ENCODE results near the gene ALDH3B2.
"Not testable (repeated sequence)": the region's sequence is repeated elsewhere in the genome, so short reads cannot be mapped to it uniquely, and the experiment has no call there.

ALDH3B2 gene

GRCh38 chr11:67705264-67705663 is 30.8 kb upstream of the ALDH3B2 start:
- Histone ChIP-seq H3K27ac (no peak overlapping the region), H3K4me1 (no peaks in the 10 kb centered on the region), H3K27me3 (peaks cover 0 to 15% of the 10 kb centered on the region in 2 donors), H3K9me3 (no peaks in the 10 kb centered on the region), H3K4me3 (no peak overlapping the region), H3K36me3 (no peaks in the 10 kb centered on the region)
- DNase-seq = no peak
- TF ChIP-seq CTCF (IDR thresholded peaks at IDR 0.05) = no peak
- intact Hi-C loops (cut with DNase I; ENCODE audit: low total_unique reads) = no loop called here

DNA sequence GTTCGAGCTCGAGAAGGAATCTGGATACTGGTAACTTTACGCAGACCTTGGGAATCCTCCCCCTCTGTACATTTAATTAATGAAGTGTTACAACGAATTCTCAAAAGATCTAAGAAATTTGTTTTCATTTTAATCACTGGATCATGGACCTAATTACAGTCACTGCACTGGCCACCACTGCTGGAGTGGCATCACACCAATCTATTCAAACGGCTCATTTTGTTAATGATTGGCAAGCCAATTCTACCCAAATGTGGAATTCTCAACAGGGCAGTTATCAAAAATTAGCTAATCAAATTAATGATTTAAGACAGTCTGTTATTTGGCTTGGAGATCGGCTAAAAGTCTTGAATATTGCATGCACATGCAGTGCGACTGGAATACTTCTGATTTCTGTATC is 30.1 kb upstream of the ALDH3B2 start:
- intact Hi-C loops (cut with DNase I; ENCODE audit: low total_unique reads) = no loop called here
- H3K4me1 ChIP-seq = no peaks in the 10 kb centered on the region
- TF ChIP-seq CTCF (IDR thresholded peaks at IDR 0.05) = no peak
- H3K36me3 ChIP-seq = no peaks in the 10 kb centered on the region
- DNase-seq = no peak
- H3K4me3 ChIP-seq = no peak overlapping the region
- H3K27me3 ChIP-seq = peaks cover 0 to 17% of the 10 kb centered on the region in 2 donors
- no peak overlapping the region for H3K27ac ChIP-seq
- no peaks in the 10 kb centered on the region for H3K9me3 ChIP-seq

DNA sequence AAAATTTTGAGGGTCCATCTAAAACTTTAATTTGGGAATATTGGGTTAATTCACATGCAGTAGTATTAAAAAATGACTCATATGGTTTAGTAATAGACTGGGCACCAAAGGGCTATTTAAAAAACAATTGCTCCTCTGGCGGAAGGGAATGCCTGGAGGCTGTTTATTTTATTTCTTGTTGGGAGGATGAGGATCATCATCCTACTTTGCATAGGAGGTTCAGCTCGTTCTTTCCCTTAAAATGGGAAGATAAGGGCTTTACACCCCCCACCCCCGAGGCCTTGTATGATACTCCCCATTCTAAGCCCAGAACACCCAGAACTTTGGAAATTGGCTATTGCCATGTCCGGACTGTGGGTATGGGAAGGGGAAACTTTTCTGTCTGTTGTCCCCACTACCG is 29.3 kb upstream of the ALDH3B2 start:
- H3K9me3 ChIP-seq; intact Hi-C loops (cut with DNase I; ENCODE audit: low total_unique reads); H3K27ac ChIP-seq; H3K4me1 ChIP-seq; H3K4me3 ChIP-seq; DNase-seq; H3K36me3 ChIP-seq: not testable (repeated sequence)
- H3K27me3 ChIP-seq = peaks cover 0 to 17% of the 10 kb centered on the region in 2 donors

- intact Hi-C loops (cut with DNase I; ENCODE audit: low total_unique reads) = no loop called here
- peaks cover 0 to 8% (median 8%) of the 10 kb centered on the region in 3 donors for H3K9me3 ChIP-seq
- TF ChIP-seq CTCF (IDR thresholded peaks at IDR 0.05) = no peak
- peaks cover 0 to 31% of the 10 kb centered on the region in 2 donors for H3K27me3 ChIP-seq
- DNase-seq = no peak
- no peaks in the 10 kb centered on the region for H3K4me1 ChIP-seq
- H3K27ac ChIP-seq = no peak overlapping the region
- H3K4me3 ChIP-seq = no peak overlapping the region
- no peaks in the 10 kb centered on the region for H3K36me3 ChIP-seq
Measured at GRCh38 chr11:67700548-67701262, 26.3 kb upstream of the ALDH3B2 start.

DNA sequence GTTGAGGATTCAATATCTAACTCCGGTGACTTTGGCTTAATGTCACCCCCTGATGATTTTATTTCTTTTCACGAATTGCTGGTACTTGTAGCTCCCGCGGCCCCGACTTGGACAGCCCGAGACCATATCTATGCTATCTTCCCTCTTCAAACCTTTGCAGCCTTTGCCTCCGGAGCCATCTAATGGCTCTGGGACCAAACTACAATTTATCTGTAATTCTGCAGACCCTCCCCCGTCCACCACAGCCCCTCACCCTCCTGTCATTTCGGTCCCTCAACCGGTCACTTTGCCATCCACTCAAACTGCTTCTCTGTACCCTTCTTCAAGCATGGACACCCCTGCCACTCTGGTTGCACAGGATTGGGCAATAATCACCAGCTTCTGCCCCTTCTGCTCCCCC is 25.7 kb upstream of the ALDH3B2 start:
- Histone ChIP-seq H3K27me3 (peaks cover 0 to 35% of the 10 kb centered on the region in 2 donors), H3K4me3 (no peak overlapping the region), H3K9me3 (peaks cover 0 to 8% (median 8%) of the 10 kb centered on the region in 3 donors), H3K36me3 (no peaks in the 10 kb centered on the region), H3K27ac (no peak overlapping the region), H3K4me1 (no peaks in the 10 kb centered on the region)
- no peak for DNase-seq
- no peak for TF ChIP-seq CTCF (IDR thresholded peaks at IDR 0.05)
- intact Hi-C loops (cut with DNase I; ENCODE audit: low total_unique reads) = no loop called here

DNA sequence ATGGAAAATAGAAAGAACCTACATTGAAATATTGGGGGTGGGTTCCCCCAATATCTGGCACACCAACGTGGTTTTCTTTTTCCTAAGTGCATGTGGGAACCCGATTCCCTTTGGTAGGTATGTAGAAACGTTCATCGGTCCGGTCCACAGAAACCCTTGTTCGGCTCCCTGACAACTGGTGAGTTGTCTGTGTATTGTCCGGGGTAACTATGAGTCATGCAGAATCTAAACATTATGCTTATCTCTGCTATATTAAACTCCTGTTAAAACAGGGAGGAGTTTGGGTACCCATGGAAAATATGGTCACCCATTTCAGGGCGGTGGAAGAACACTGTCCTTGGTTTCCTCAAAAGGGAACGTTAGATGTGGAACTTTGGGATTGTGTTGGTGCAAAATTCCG is 25.1 kb upstream of the ALDH3B2 start:
- Histone ChIP-seq H3K36me3 (no peaks in the 10 kb centered on the region), H3K27ac (no peak overlapping the region), H3K4me1 (no peaks in the 10 kb centered on the region), H3K9me3 (peaks cover 0 to 8% (median 8%) of the 10 kb centered on the region in 3 donors), H3K4me3 (no peak overlapping the region), H3K27me3 (peaks cover 0 to 37% of the 10 kb centered on the region in 2 donors)
- TF ChIP-seq CTCF (IDR thresholded peaks at IDR 0.05) = no peak
- no peak for DNase-seq
- intact Hi-C loops (cut with DNase I; ENCODE audit: low total_unique reads) = no loop called here
